HepG2 (cell line): ENCODE measurements around the gene NAALADL1. TPM values are rescaled to one million over a fixed set of nuclear protein-coding genes. Genes with fewer than 3 reads are reported as not detected.

ENCODE experiments used
- GABPA ChIP-seq, 2 experiments: IDR thresholded peaks; 2 replicates each; pipeline ENCODE4 v1.6.1; 2011 to 2016; ENCODE audit warnings: low read depth in 2 of 2, low read length in 1 of 2, missing biosample characterization in 1 of 2, missing genetic modification characterization in 1 of 2
- HIVEP1 ChIP-seq: sonication (generic); formaldehyde crosslinking; IDR thresholded peaks from 2 replicates; pipeline ENCODE4 v1.4.0; 2020; ENCODE audit warnings: mild to moderate bottlenecking, missing genetic modification reagents
- ISX ChIP-seq: sonication (generic); formaldehyde crosslinking; conservative IDR thresholded peaks from 2 replicates; pipeline ENCODE4 v1.5.0; 2020; ENCODE audit warnings: missing genetic modification reagents
- KDM5A ChIP-seq: fragments of 200-600 bp; sonication (generic); IDR thresholded peaks from 2 replicates; pipeline ENCODE4 v1.7.0; 2018; ENCODE audit warnings: antibody characterized with exemption, mild to moderate bottlenecking, low read length, borderline replicate concordance
- KDM5B ChIP-seq: sonication (generic); formaldehyde crosslinking; IDR thresholded peaks from 2 replicates; pipeline ENCODE4 v1.4.0; 2020; ENCODE audit warnings: missing genetic modification reagents, mild to moderate bottlenecking, borderline replicate concordance
- RAD21 ChIP-seq: fragments of 450-650 bp; formaldehyde crosslinking; IDR thresholded peaks from 2 replicates; pipeline ENCODE4 v1.5.0; 2020; ENCODE audit warnings: mild to moderate bottlenecking
- SATB2 ChIP-seq: sonication (generic); formaldehyde crosslinking; IDR thresholded peaks from 2 replicates; pipeline ENCODE4 v1.5.0; 2020; ENCODE audit warnings: missing genetic modification reagents
- THYN1 ChIP-seq: sonication (generic); formaldehyde crosslinking; IDR thresholded peaks from 2 replicates; pipeline ENCODE4 v1.8.1; 2023; ENCODE audit warnings: low read depth, mild to moderate bottlenecking, moderate library complexity, missing genetic modification reagents, borderline replicate concordance
- ZNF256 ChIP-seq: sonication (generic); formaldehyde crosslinking; conservative IDR thresholded peaks from 2 replicates; pipeline ENCODE4 v1.4.0; 2020; ENCODE audit warnings: missing genetic modification reagents
- ZNF335 ChIP-seq: sonication (generic); formaldehyde crosslinking; IDR thresholded peaks from 2 replicates; pipeline ENCODE4 v1.4.0; 2020; ENCODE audit warnings: missing genetic modification reagents
- ZNF577 ChIP-seq: sonication (generic); formaldehyde crosslinking; IDR thresholded peaks from 2 replicates; pipeline ENCODE4 v1.4.0; 2020; ENCODE audit warnings: mild to moderate bottlenecking, low read depth, missing genetic modification reagents, borderline replicate concordance
- ZNF607 ChIP-seq: sonication (generic); formaldehyde crosslinking; IDR thresholded peaks from 2 replicates; pipeline ENCODE4 v1.5.1; 2020; ENCODE audit warnings: missing genetic modification reagents, mild to moderate bottlenecking, borderline replicate concordance
- ZNF776 ChIP-seq: sonication (generic); formaldehyde crosslinking; IDR thresholded peaks from 2 replicates; pipeline ENCODE4 v1.4.0; 2020; ENCODE audit warnings: mild to moderate bottlenecking, missing genetic modification reagents
- ZNF790 ChIP-seq: sonication (generic); formaldehyde crosslinking; IDR thresholded peaks from 2 replicates; pipeline ENCODE4 v1.8.0; 2022; ENCODE audit warnings: missing genetic modification reagents, mild to moderate bottlenecking, borderline replicate concordance
- polyA plus RNA-seq, 8 experiments: library from polyadenylated mRNA; depleted of rRNA in 3 of 8; stranded (reverse) in 7 of 8; unstranded in 1 of 8; fragments of >200 nt; fragmentation: Illumina TruSeq in 4 of 8; extraction: Trizol in 4 of 8; gene quantifications; 2 replicates each; pipeline versions ENCODE4 v1.2.1 to v1.2.3, GENCODE V29; 2011 to 2016; ENCODE audit warnings: low read depth in 4 of 8, missing spikeins in 1 of 8, mixed read lengths in 1 of 8; ENCODE audit not compliant: insufficient read depth in 1 of 8
- total RNA-seq, 5 experiments: library from RNA; depleted of rRNA; stranded (reverse); fragments of >200 nt; fragmentation: Illumina TruSeq; extraction: Trizol; gene quantifications; 2 replicates each; pipeline ENCODE4 v1.2.3, GENCODE V29; 2016; ENCODE audit warnings: low read depth in 1 of 5
- TF ChIP-seq, protein P1 (sequence below): sonication (generic); formaldehyde crosslinking; IDR thresholded peaks from 2 replicates; pipeline ENCODE4 v1.5.1; 2020; ENCODE audit warnings: missing genetic modification reagents, mild to moderate bottlenecking, borderline replicate concordance
- TF ChIP-seq, protein P2 (sequence below): sonication (generic); formaldehyde crosslinking; IDR thresholded peaks from 2 replicates; pipeline ENCODE4 v1.4.0; 2020; ENCODE audit warnings: mild to moderate bottlenecking, missing genetic modification reagents
- TF ChIP-seq, protein P3 (sequence below): sonication (generic); formaldehyde crosslinking; IDR thresholded peaks from 2 replicates; pipeline ENCODE4 v1.5.0; 2020; ENCODE audit warnings: missing genetic modification reagents

NAALADL1 gene
- total and polyA plus RNA-seq, 2 of the 13 experiments (the other 11 are each of a cell fraction or from before 2014, with no cell fraction given), result 9.3 to 33.9 TPM

DNA sequence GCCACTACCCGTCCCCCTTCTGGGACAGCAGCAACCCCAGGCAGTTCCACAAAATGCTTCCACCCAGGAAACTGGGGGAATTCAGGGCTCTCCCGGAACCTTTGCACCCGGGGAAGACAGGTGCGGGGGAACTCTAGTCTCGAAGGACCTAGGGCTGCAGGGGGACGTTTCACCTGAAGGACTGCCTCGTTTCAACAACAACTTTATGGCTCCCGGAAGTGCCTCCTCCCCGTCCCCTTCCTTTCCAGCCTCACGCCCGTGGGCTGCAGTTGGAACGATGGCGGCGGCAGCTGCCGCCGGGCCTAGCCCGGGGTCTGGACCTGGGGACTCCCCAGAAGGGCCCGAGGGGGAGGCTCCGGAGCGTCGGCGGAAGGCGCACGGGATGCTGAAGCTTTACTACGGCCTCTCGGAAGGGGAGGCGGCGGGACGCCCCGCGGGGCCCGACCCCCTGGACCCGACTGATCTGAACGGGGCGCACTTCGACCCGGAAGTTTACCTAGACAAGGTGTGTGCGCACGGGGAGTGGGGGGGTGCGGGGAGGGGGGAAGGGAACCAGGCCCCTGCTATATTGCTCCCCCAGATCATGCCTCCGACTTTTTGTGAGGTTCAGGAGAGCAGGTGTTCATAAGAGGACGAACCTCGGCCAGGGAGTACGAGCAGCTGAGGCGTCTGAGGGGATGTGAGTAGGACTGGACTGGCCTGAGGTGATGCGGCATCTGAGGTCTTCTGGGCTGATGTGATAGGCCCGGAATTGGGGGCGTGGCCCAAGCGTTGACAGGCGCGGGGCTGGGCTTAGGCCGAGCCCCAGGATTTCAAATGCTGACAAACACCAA lies 37.8 kb upstream of the NAALADL1 start, which contains the start of gene VPS51 (continued):
- TF ChIP-seq, protein P1, sequence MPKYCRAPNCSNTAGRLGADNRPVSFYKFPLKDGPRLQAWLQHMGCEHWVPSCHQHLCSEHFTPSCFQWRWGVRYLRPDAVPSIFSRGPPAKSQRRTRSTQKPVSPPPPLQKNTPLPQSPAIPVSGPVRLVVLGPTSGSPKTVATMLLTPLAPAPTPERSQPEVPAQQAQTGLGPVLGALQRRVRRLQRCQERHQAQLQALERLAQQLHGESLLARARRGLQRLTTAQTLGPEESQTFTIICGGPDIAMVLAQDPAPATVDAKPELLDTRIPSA (CRISPR knock-in tag), result no peak
- TF ChIP-seq GABPA (IDR thresholded peaks at IDR 0.05; ENCODE audit: low read depth, low read length), result peak; percentile 84
- peak; percentile 94 for TF ChIP-seq GABPA (CRISPR knock-in tag; IDR thresholded peaks at IDR 0.05; ENCODE audit: low read depth)
- no peak for TF ChIP-seq ZNF256 (CRISPR knock-in tag)
- TF ChIP-seq, protein P2, sequence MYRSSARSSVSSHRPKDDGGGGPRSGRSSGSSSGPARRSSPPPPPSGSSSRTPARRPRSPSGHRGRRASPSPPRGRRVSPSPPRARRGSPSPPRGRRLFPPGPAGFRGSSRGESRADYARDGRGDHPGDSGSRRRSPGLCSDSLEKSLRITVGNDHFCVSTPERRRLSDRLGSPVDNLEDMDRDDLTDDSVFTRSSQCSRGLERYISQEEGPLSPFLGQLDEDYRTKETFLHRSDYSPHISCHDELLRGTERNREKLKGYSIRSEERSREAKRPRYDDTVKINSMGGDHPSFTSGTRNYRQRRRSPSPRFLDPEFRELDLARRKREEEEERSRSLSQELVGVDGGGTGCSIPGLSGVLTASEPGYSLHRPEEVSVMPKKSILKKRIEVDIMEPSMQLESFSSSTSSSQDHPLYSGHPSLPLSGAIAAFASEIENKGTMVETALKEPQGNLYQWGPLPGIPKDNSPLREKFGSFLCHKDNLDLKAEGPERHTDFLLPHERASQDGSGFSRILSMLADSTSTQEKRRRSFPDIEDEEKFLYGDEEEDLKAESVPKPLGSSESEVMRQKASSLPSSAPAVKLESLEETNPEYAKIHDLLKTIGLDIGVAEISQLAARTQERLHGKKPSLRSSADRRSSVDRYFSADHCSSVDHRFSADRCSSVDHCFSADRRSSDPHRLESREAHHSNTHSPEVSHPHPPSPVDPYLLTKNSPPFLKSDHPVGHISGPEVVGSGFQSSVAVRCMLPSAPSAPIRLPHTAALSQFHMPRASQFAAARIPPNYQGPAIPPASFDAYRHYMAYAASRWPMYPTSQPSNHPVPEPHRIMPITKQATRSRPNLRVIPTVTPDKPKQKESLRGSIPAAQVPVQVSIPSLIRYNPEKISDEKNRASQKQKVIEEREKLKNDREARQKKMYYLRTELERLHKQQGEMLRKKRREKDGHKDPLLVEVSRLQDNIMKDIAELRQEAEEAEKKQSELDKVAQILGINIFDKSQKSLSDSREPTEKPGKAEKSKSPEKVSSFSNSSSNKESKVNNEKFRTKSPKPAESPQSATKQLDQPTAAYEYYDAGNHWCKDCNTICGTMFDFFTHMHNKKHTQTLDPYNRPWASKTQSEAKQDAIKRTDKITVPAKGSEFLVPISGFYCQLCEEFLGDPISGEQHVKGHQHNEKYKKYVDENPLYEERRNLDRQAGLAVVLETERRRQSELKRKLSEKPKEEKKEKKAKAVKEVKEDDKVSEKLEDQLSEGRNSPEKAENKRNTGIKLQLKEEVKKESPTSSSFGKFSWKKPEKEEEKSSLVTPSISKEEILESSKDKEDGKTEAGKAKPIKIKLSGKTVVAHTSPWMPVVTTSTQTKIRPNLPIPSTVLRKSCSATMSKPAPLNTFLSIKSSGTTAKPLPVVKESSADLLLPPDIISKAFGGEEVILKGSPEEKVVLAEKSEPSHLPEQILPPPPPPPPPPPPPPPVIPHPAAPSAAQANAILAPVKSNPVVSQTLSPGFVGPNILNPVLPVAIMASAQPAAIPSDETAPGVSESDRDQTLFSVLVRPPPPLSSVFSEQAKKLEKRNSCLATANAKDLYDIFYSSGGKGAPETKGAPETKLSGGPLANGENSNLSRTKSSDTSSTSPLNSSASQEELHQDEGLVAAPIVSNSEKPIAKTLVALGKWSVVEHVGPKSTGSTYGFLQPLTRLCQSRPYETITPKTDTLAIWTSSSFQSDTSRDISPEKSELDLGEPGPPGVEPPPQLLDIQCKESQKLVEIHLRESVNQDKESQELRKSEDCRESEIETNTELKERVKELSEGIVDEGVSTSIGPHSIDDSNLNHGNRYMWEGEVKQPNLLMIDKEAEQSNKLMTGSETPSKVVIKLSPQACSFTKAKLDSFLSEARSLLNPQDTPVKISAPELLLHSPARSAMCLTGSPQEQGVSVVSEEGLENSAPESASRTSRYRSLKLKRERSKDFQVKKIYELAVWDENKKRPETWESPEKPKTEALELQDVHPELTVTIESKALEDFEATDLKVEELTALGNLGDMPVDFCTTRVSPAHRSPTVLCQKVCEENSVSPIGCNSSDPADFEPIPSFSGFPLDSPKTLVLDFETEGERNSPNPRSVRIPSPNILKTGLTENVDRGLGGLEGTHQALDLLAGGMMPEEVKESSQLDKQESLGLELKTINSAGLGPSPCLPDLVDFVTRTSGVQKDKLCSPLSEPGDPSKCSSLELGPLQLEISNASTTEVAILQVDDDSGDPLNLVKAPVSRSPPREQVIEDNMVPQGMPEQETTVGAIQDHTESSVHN (CRISPR knock-in tag), result 0 out of 2 replicates have a peak, but pooled peaks have one; percentile 48
- TF ChIP-seq HIVEP1 (CRISPR knock-in tag), result peak; percentile 52; the same call in 1 of the 2 replicates
- no peak for TF ChIP-seq THYN1
- TF ChIP-seq KDM5A, result peak; percentile 99
- no peak for TF ChIP-seq ZNF577
- TF ChIP-seq ZNF607, result 0 out of 2 replicates have a peak, but pooled peaks have one; percentile 24
- TF ChIP-seq SATB2, result no peak
- TF ChIP-seq ZNF776 (CRISPR knock-in tag), result 0 out of 2 replicates have a peak, but pooled peaks have one; percentile 69
- peak; percentile 52; the same call in 1 of the 2 replicates for TF ChIP-seq ZNF335
- TF ChIP-seq RAD21 (CRISPR knock-in tag), result peak; percentile 48; the same call in 1 of the 2 replicates
- no peak for TF ChIP-seq ZNF790 (CRISPR knock-in tag)
- TF ChIP-seq ISX (CRISPR knock-in tag), result no peak
- TF ChIP-seq KDM5B (CRISPR knock-in tag), result peak; percentile 74; the same call in 1 of the 2 replicates
- TF ChIP-seq, protein P3, sequence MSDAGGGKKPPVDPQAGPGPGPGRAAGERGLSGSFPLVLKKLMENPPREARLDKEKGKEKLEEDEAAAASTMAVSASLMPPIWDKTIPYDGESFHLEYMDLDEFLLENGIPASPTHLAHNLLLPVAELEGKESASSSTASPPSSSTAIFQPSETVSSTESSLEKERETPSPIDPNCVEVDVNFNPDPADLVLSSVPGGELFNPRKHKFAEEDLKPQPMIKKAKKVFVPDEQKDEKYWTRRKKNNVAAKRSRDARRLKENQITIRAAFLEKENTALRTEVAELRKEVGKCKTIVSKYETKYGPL (CRISPR knock-in tag), result no peak
